Cardiac muscle cell (in vitro differentiated cells and primary cell): ENCODE results near the gene SRPK2. TPM values are rescaled to one million over a fixed set of nuclear protein-coding genes. Genes with fewer than 3 reads are reported as not detected.
A peak's percentile ranks its signal among the peaks of the same experiment; 100 is the strongest.

Experiments
- DNase-seq, 2 donors: peaks; one replicate each; pipeline versions ENCODE4 v3.0.0 to v3.0.0-alpha.2; 2010 to 2017; ENCODE audit warnings: low read depth in 1 of 2, low spot score in 1 of 2
- H3K27ac ChIP-seq: fragments of 200-600 bp; sonication (generic); 2 replicates; pipeline ENCODE4 v1.5.1; 2016
- H3K27me3 ChIP-seq: fragments of 200-600 bp; sonication (generic); 2 replicates; pipeline ENCODE4 v1.6.0; 2016; ENCODE audit warnings: control low read depth
- H3K36me3 ChIP-seq: fragments of 200-600 bp; sonication (generic); 2 replicates; pipeline ENCODE4 v1.5.1; 2016; ENCODE audit warnings: control low read depth
- H3K4me1 ChIP-seq: fragments of 200-600 bp; sonication (generic); 2 replicates; pipeline ENCODE4 v1.8.1; 2017; ENCODE audit warnings: low read depth, mild to moderate bottlenecking, mixed run types
- H3K4me3 ChIP-seq: fragments of 200-600 bp; sonication (generic); 2 replicates; pipeline ENCODE4 v1.5.1; 2016; ENCODE audit warnings: mild to moderate bottlenecking
- H3K9me3 ChIP-seq: fragments of 200-600 bp; sonication (generic); 2 replicates; pipeline ENCODE4 v1.5.1; 2017; ENCODE audit warnings: low read depth, mild to moderate bottlenecking, control low read depth
- CTCF ChIP-seq: IDR thresholded peaks from 2 replicates; pipeline ENCODE4 v1.5.1; 2012; ENCODE audit warnings: low read depth, mild to moderate bottlenecking, low read length
- polyA plus RNA-seq: library from polyadenylated mRNA; unstranded; fragments of >200 nt; fragmentation: Nextera tagmentation; extraction: Ambion mirVana; gene quantifications from 2 replicates; pipeline ENCODE4 v1.2.1, GENCODE V29; 2016
- total RNA-seq: library from RNA; depleted of rRNA; stranded (reverse); fragments of >200 nt; gene quantifications from 2 replicates; pipeline ENCODE4 v1.2.3, GENCODE V29; 2016

Gene SRPK2
- total and polyA plus RNA-seq, 2 experiments from 2014 or later: 35.4 to 37.1 TPM

GRCh38 chr7:105215821-105216220 is 172.9 kb downstream of the SRPK2 start:
- TF ChIP-seq CTCF: no peak
- no peak overlapping the region for H3K4me3 ChIP-seq
- peaks cover 4% of the 10 kb centered on the region for H3K4me1 ChIP-seq
- no peak overlapping the region for H3K27ac ChIP-seq
- H3K36me3 ChIP-seq: no peaks in the 10 kb centered on the region
- no peaks in the 10 kb centered on the region for H3K9me3 ChIP-seq
- no peaks in the 10 kb centered on the region for H3K27me3 ChIP-seq
- DNase-seq: no peak

- no peak for TF ChIP-seq CTCF
- no peak for DNase-seq
- no peaks in the 10 kb centered on the region for H3K36me3 ChIP-seq
- H3K4me1 ChIP-seq: peaks cover 9% of the 10 kb centered on the region
- H3K27ac ChIP-seq: no peak overlapping the region
- H3K27me3 ChIP-seq: no peaks in the 10 kb centered on the region
- no peak overlapping the region for H3K4me3 ChIP-seq
- H3K9me3 ChIP-seq: no peaks in the 10 kb centered on the region
Measured at GRCh38 chr7:105215182-105215581, 173.5 kb downstream of the SRPK2 start.

GRCh38 chr7:105213611-105214010 is 175.1 kb downstream of the SRPK2 start:
- Histone ChIP-seq H3K27ac (no peak overlapping the region), H3K36me3 (no peaks in the 10 kb centered on the region)
- no peak for TF ChIP-seq CTCF

GRCh38 chr7:105212212-105212611 is 176.5 kb downstream of the SRPK2 start:
- Histone ChIP-seq H3K27ac (no peak overlapping the region), H3K9me3 (no peaks in the 10 kb centered on the region), H3K4me3 (no peak overlapping the region), H3K4me1 (peaks cover 9% of the 10 kb centered on the region), H3K27me3 (no peaks in the 10 kb centered on the region), H3K36me3 (no peaks in the 10 kb centered on the region)
- DNase-seq: no peak
- TF ChIP-seq CTCF: no peak

More at GRCh38 chr7:105213611-105214010, 175.1 kb downstream of the SRPK2 start:
- Histone ChIP-seq H3K4me3 (no peak overlapping the region), H3K27me3 (no peaks in the 10 kb centered on the region), H3K9me3 (no peaks in the 10 kb centered on the region), H3K4me1 (peaks cover 9% of the 10 kb centered on the region)
- DNase-seq: no peak

- Histone ChIP-seq H3K36me3 (no peaks in the 10 kb centered on the region), H3K27me3 (no peaks in the 10 kb centered on the region), H3K27ac (peak overlapping the region; percentile 80), H3K4me1 (peaks cover 9% of the 10 kb centered on the region), H3K9me3 (no peaks in the 10 kb centered on the region), H3K4me3 (no peak overlapping the region)
- TF ChIP-seq CTCF: no peak
- DNase-seq: peak; percentile 46 to 58
Measured at GRCh38 chr7:105210721-105211205, 178.0 kb downstream of the SRPK2 start.

- Histone ChIP-seq H3K4me3 (no peak overlapping the region), H3K9me3 (no peaks in the 10 kb centered on the region), H3K27me3 (no peaks in the 10 kb centered on the region), H3K27ac (no peak overlapping the region), H3K36me3 (no peaks in the 10 kb centered on the region), H3K4me1 (peaks cover 9% of the 10 kb centered on the region)
- no peak for TF ChIP-seq CTCF
- DNase-seq: no peak
Measured at GRCh38 chr7:105209870-105210269, 178.9 kb downstream of the SRPK2 start.
